Measurements from ENCODE around the gene PIAS2.

The PIAS2 gene

DNA sequence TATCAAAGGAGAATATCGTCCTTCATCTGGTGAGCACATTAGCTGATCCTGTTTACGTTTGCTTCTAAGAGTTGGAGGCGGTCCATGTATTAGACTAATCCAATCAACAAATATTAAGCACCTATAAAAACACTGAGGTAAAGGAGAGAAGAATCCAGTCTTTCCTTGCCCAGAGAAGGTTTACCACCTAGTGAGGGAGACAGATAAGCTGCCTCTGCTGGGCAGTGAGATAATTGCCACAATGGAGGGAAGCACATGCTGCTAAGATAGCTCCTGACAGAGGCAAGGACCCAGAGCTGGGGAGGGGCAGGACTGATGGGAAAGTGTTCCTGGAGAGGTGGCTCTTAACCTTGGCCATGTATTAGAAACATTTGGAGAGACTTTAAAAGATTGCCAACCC lies 123.7 kb downstream of the PIAS2 start:
- no peak for DNase-seq (ENCODE audit: insufficient read length, low spot score)
- no peak for FAIRE-seq
- TF ChIP-seq SPI1 (IDR thresholded peaks at IDR 0.05; ENCODE audit: low read depth, low read length) (no peak), POLR2A (IDR thresholded peaks at IDR 0.05; ENCODE audit: low read depth, low read length) (no peak), TAF1 (IDR thresholded peaks at IDR 0.05; ENCODE audit: low read depth, low read length) (no peak), POU2F2 (IDR thresholded peaks at IDR 0.05; ENCODE audit: low read depth, low read length) (no peak), PAX5 (IDR thresholded peaks at IDR 0.05; ENCODE audit: insufficient read depth, low read length, severe bottlenecking) (no peak), POLR2AphosphoS5 (IDR thresholded peaks at IDR 0.05; ENCODE audit: low read depth, low read length) (no peak)

DNA sequence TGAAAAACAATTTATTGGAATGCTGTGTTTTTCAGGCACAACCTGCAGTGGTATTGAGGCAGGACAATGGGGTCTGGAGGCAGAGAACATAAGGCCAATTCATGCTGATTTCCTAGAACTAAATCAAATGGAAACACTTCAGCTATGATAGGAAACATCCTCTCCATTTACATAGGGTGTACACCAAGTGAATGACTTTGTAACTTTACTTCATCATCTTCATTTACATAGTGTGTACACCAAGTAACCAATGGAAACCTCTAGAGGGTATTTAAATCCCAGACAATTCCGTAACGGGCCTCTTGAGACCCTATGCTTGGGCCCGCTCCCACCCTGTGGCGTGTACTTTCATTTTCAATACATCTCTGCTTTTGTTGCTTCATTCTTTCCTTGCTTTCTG lies 128.2 kb downstream of the PIAS2 start:
- no peak for FAIRE-seq
- no peak for TF ChIP-seq POLR2A (IDR thresholded peaks at IDR 0.05; ENCODE audit: low read depth, low read length)
- TF ChIP-seq TAF1 (IDR thresholded peaks at IDR 0.05; ENCODE audit: low read depth, low read length): no peak
- no peak for TF ChIP-seq POLR2AphosphoS5 (IDR thresholded peaks at IDR 0.05; ENCODE audit: low read depth, low read length)
- TF ChIP-seq PAX5 (IDR thresholded peaks at IDR 0.05; ENCODE audit: insufficient read depth, low read length, severe bottlenecking): no peak
- TF ChIP-seq SPI1 (IDR thresholded peaks at IDR 0.05; ENCODE audit: low read depth, low read length): no peak
- no peak for TF ChIP-seq POU2F2 (IDR thresholded peaks at IDR 0.05; ENCODE audit: low read depth, low read length)

DNA sequence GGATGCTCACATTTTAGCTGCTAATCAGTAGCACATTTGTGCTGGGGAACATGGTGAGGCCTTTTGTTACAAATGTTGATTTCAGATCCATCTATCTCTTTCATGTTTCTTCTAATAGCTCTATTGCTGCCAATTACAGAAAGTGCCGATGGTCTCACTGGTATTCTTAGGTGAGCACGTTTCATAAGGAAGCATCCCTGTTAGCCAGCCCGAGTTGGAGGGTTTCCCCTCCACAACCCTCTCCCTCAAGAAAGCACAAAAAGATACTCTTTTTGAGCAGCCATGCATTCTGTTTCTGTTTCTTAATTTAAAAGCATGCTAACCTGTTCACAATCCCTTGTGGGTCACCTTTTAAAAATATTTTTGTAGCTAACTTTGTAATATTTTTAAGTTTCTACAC lies 129.6 kb downstream of the PIAS2 start:
- TF ChIP-seq SPI1 (IDR thresholded peaks at IDR 0.05; ENCODE audit: low read depth, low read length) (no peak), POU2F2 (IDR thresholded peaks at IDR 0.05; ENCODE audit: low read depth, low read length) (no peak)
- FAIRE-seq (no peak), DNase-seq (ENCODE audit: insufficient read length, low spot score) (no peak)

More for the DNA sequence above, 128.2 kb downstream of the PIAS2 start:
- DNase-seq (ENCODE audit: insufficient read length, low spot score): no peak

DNA sequence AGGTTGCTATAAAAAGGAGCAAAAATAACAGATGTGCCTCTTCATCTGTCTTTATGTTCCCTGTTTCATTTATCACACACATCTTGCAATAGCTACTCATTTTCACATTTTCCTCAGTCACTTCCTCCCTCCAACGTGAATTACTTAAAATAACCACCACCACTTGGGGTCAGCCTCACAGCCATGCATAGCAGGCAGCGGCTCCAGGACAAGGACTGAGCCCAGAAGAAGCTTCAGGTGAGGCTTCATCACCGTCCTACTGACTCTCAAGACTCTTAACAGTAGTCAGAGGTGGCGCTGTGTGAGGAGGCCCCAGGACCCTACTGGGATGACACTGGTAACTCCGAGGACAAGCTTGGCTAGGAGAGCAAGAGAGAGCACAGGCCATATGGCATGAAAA lies 144.9 kb downstream of the PIAS2 start:
- TF ChIP-seq POLR2AphosphoS5 (IDR thresholded peaks at IDR 0.05; ENCODE audit: low read depth, low read length) (no peak), PAX5 (IDR thresholded peaks at IDR 0.05; ENCODE audit: insufficient read depth, low read length, severe bottlenecking) (no peak), POU2F2 (IDR thresholded peaks at IDR 0.05; ENCODE audit: low read depth, low read length) (no peak)
- DNase-seq (ENCODE audit: insufficient read length, low spot score): no peak
- FAIRE-seq: peak; percentile 9

DNA sequence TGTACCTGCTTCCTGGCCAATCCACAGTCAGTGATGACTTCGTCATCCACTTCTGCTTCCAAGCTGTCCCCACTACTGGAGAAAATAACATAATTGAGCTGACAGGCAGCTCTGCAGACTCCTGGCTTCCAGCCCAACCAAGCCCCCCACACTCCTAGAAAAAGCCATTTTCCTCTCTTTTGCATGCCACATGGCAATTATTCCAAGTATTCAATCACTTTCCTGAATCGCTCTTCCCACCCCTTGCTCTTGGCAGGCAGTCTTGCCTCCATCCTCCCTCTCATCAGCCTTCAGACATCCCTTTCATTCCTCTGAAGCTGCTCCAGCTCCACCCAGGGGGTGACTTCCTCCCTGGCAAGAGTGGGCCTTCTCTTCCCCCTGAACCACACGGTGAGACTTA lies 146.2 kb downstream of the PIAS2 start:
- FAIRE-seq (peak; percentile 13), DNase-seq (ENCODE audit: insufficient read length, low spot score) (no peak)
- TF ChIP-seq POLR2A (IDR thresholded peaks at IDR 0.05; ENCODE audit: low read depth, low read length) (no peak), POLR2AphosphoS5 (IDR thresholded peaks at IDR 0.05; ENCODE audit: low read depth, low read length) (no peak), SPI1 (IDR thresholded peaks at IDR 0.05; ENCODE audit: low read depth, low read length) (no peak)

GRCh38 chr18:46770708-46771107 lies 146.6 kb downstream of the PIAS2 start:
- no peak for FAIRE-seq

DNA sequence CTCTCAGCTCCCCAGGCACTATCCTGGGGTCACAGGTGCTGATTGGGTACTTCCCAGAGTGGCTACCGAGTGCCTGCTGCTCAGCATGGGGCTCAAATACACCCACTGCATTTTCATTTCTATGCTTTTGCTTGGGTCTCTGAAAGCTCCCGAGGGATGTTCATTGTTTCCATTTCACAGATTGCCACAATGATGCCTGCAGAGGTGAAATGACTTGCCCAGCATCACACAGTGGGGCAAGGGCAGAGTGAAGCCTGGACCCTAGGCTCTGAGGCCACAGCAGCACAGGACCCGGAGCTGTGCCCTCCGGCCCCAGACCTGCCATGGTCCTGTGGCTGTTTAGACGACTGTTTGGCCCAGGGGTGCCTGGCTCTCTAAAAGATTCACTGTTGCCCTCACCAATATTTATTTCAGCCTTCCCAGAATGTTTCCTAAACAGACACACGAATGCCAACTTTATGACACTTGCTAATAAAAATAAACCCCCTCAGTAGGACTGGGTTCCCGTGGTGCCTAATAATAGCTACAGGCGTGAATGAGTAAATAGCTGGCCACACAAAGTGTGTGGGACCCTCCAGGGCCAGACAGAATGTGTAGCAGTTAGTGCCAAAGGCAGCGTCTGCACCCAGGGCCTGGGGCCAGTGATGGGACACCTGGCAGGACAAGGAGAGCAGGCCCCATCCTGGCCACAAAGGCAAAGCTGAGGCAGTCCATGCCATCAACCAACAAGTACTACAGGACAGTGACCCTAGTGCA lies 149.0 kb downstream of the PIAS2 start:
- DNase-seq (ENCODE audit: insufficient read length, low spot score) (no peak), FAIRE-seq (no peak)
- TF ChIP-seq POU2F2 (IDR thresholded peaks at IDR 0.05; ENCODE audit: low read depth, low read length): no peak
- TF ChIP-seq SPI1 (IDR thresholded peaks at IDR 0.05; ENCODE audit: low read depth, low read length): no peak
- TF ChIP-seq POLR2A (IDR thresholded peaks at IDR 0.05; ENCODE audit: low read depth, low read length): no peak
- no peak for TF ChIP-seq PAX5 (IDR thresholded peaks at IDR 0.05; ENCODE audit: insufficient read depth, low read length, severe bottlenecking)
- TF ChIP-seq TAF1 (IDR thresholded peaks at IDR 0.05; ENCODE audit: low read depth, low read length): no peak
- no peak for TF ChIP-seq POLR2AphosphoS5 (IDR thresholded peaks at IDR 0.05; ENCODE audit: low read depth, low read length)

More at GRCh38 chr18:46770708-46771107, 146.6 kb downstream of the PIAS2 start:
- no peak for DNase-seq (ENCODE audit: insufficient read length, low spot score)
- TF ChIP-seq POU2F2 (IDR thresholded peaks at IDR 0.05; ENCODE audit: low read depth, low read length) (no peak), TAF1 (IDR thresholded peaks at IDR 0.05; ENCODE audit: low read depth, low read length) (no peak), POLR2A (IDR thresholded peaks at IDR 0.05; ENCODE audit: low read depth, low read length) (no peak), SPI1 (IDR thresholded peaks at IDR 0.05; ENCODE audit: low read depth, low read length) (no peak), PAX5 (IDR thresholded peaks at IDR 0.05; ENCODE audit: insufficient read depth, low read length, severe bottlenecking) (no peak), POLR2AphosphoS5 (IDR thresholded peaks at IDR 0.05; ENCODE audit: low read depth, low read length) (no peak)

GRCh38 chr18:46767217-46767616 lies 150.1 kb downstream of the PIAS2 start:
- no peak for DNase-seq (ENCODE audit: insufficient read length, low spot score)
- no peak for FAIRE-seq
- TF ChIP-seq TAF1 (IDR thresholded peaks at IDR 0.05; ENCODE audit: low read depth, low read length) (no peak), POLR2AphosphoS5 (IDR thresholded peaks at IDR 0.05; ENCODE audit: low read depth, low read length) (no peak), SPI1 (IDR thresholded peaks at IDR 0.05; ENCODE audit: low read depth, low read length) (no peak), PAX5 (IDR thresholded peaks at IDR 0.05; ENCODE audit: insufficient read depth, low read length, severe bottlenecking) (no peak), POU2F2 (IDR thresholded peaks at IDR 0.05; ENCODE audit: low read depth, low read length) (no peak), POLR2A (IDR thresholded peaks at IDR 0.05; ENCODE audit: low read depth, low read length) (no peak)

GRCh38 chr18:46764586-46764985 lies 152.7 kb downstream of the PIAS2 start:
- DNase-seq (ENCODE audit: insufficient read length, low spot score) (no peak), FAIRE-seq (no peak)
- TF ChIP-seq TAF1 (IDR thresholded peaks at IDR 0.05; ENCODE audit: low read depth, low read length) (no peak), POLR2A (IDR thresholded peaks at IDR 0.05; ENCODE audit: low read depth, low read length) (no peak), SPI1 (IDR thresholded peaks at IDR 0.05; ENCODE audit: low read depth, low read length) (no peak), POLR2AphosphoS5 (IDR thresholded peaks at IDR 0.05; ENCODE audit: low read depth, low read length) (no peak), POU2F2 (IDR thresholded peaks at IDR 0.05; ENCODE audit: low read depth, low read length) (no peak), PAX5 (IDR thresholded peaks at IDR 0.05; ENCODE audit: insufficient read depth, low read length, severe bottlenecking) (no peak)

- no peak for FAIRE-seq
- TF ChIP-seq PAX5 (IDR thresholded peaks at IDR 0.05; ENCODE audit: insufficient read depth, low read length, severe bottlenecking): no peak
- no peak for TF ChIP-seq POLR2A (IDR thresholded peaks at IDR 0.05; ENCODE audit: low read depth, low read length)
- no peak for TF ChIP-seq POLR2AphosphoS5 (IDR thresholded peaks at IDR 0.05; ENCODE audit: low read depth, low read length)
- no peak for TF ChIP-seq POU2F2 (IDR thresholded peaks at IDR 0.05; ENCODE audit: low read depth, low read length)
- no peak for TF ChIP-seq TAF1 (IDR thresholded peaks at IDR 0.05; ENCODE audit: low read depth, low read length)
- no peak for TF ChIP-seq SPI1 (IDR thresholded peaks at IDR 0.05; ENCODE audit: low read depth, low read length)
- no peak for DNase-seq (ENCODE audit: insufficient read length, low spot score)
Observed at GRCh38 chr18:46761059-46761769, 156.1 kb downstream of the PIAS2 start.

Measured in GM12891 (cell line).